Nephron progenitor cell (in vitro differentiated cells): ENCODE results near the gene PARD3B.

Source experiments
- DNase-seq: peaks from one replicate; pipeline ENCODE4 v3.0.0; 2021
- H3K27ac Mint-ChIP-seq: 2 replicates; pipeline ENCODE4 v1.8.0; 2021; ENCODE audit warnings: mild to moderate bottlenecking, moderate library complexity, mixed read lengths
- H3K27me3 Mint-ChIP-seq: 2 replicates; pipeline ENCODE4 v1.8.0; 2021; ENCODE audit warnings: mild to moderate bottlenecking, low read depth, mixed read lengths; ENCODE audit not compliant: poor library complexity
- H3K36me3 Mint-ChIP-seq: 2 replicates; pipeline ENCODE4 v1.8.0; 2021; ENCODE audit warnings: low read depth, mixed read lengths
- H3K4me1 Mint-ChIP-seq: 2 replicates; pipeline ENCODE4 v1.8.0; 2021; ENCODE audit warnings: mixed read lengths
- H3K4me3 Mint-ChIP-seq: 2 replicates; pipeline ENCODE4 v1.8.0; 2021; ENCODE audit warnings: mild to moderate bottlenecking, moderate library complexity, mixed read lengths
- H3K9me3 Mint-ChIP-seq: 2 replicates; pipeline ENCODE4 v1.8.0; 2021; ENCODE audit warnings: mild to moderate bottlenecking, moderate library complexity, mixed read lengths
- CTCF ChIP-seq: fragments of 200-600 bp; sonication (generic); IDR thresholded peaks from 2 replicates; pipeline ENCODE4 v1.5.0; 2021; ENCODE audit warnings: antibody characterized with exemption

PARD3B gene

DNA sequence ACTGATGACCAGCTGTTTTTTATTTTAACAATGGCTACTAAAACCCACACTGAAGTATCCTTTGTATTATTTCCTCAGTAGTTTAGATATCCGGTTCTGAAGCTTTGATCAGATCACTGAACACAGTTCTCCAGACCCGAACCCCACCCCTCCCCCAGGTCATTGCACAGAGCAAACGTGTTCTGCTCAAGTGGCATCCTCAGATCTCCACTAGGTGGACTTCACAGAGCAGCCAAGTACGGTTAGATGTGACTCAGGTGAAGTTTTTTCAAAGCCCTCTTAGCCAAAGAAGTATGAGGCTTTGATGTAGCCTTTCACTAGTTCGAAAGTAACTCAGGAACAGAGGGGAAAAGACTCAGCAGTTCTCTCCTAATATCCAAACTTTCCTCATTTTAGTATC lies 994.3 kb downstream of the PARD3B start:
- H3K4me1 Mint-ChIP-seq = peaks cover 42% of the 10 kb centered on the region
- no peak overlapping the region for H3K4me3 Mint-ChIP-seq
- no peak for DNase-seq
- H3K36me3 Mint-ChIP-seq = no peaks in the 10 kb centered on the region
- no peak for TF ChIP-seq CTCF
- H3K9me3 Mint-ChIP-seq = no peaks in the 10 kb centered on the region
- H3K27me3 Mint-ChIP-seq = no peaks in the 10 kb centered on the region
- no peak overlapping the region for H3K27ac Mint-ChIP-seq

DNA sequence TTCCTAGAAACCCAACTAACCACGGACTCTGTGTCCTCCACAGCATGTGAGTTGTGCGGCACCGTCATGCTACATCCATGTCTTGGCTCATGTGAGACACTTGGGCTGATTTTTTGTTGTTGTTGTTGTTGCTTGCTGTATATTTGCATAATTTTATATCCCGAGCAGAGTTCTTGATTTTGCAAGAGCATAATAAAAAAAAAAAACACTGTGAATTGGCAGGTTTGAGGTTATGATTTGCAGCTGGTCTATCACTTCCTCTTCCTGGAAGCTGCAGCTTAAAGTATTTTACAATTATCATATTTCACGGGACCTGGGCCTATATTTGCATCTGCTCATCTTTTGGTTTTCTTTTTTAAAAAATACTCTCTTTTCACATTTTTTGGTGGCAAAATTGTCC lies 994.8 kb downstream of the PARD3B start:
- no peak for TF ChIP-seq CTCF
- no peaks in the 10 kb centered on the region for H3K27me3 Mint-ChIP-seq
- no peak overlapping the region for H3K4me3 Mint-ChIP-seq
- no peaks in the 10 kb centered on the region for H3K9me3 Mint-ChIP-seq
- H3K36me3 Mint-ChIP-seq = no peaks in the 10 kb centered on the region
- DNase-seq = no peak
- no peak overlapping the region for H3K27ac Mint-ChIP-seq
- H3K4me1 Mint-ChIP-seq = peaks cover 39% of the 10 kb centered on the region

DNA sequence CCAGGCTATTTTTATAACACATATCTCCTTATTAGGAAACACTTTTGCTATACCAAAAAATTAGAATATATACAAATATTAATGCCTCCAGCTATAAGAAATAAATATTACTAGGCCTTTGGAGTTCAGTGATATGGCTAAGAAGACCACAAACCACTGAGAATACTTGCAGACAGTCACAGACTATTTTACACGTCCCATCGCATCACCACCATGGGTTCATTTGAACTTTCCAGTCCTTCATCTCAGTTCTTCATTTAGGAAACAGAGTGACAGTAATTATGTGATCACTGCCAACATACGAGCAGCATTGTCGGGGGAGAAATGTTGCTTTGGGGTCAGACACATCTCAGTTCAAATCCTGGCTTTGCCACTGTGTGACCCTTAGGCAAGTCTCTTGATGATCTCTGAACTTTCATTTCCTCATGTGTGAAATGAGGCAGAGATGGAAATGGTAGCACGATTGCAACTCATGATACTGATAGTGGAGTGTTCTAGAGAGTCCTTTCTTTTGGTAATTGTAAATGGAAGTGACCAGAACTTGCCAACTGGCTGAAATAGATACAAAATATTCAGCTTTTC lies 998.1 kb downstream of the PARD3B start:
- Mint-ChIP-seq H3K4me3 (no peak overlapping the region), H3K9me3 (no peaks in the 10 kb centered on the region), H3K27me3 (no peaks in the 10 kb centered on the region), H3K27ac (no peak overlapping the region), H3K36me3 (no peaks in the 10 kb centered on the region), H3K4me1 (peaks cover 28% of the 10 kb centered on the region)
- TF ChIP-seq CTCF = no peak
- DNase-seq = no peak

DNA sequence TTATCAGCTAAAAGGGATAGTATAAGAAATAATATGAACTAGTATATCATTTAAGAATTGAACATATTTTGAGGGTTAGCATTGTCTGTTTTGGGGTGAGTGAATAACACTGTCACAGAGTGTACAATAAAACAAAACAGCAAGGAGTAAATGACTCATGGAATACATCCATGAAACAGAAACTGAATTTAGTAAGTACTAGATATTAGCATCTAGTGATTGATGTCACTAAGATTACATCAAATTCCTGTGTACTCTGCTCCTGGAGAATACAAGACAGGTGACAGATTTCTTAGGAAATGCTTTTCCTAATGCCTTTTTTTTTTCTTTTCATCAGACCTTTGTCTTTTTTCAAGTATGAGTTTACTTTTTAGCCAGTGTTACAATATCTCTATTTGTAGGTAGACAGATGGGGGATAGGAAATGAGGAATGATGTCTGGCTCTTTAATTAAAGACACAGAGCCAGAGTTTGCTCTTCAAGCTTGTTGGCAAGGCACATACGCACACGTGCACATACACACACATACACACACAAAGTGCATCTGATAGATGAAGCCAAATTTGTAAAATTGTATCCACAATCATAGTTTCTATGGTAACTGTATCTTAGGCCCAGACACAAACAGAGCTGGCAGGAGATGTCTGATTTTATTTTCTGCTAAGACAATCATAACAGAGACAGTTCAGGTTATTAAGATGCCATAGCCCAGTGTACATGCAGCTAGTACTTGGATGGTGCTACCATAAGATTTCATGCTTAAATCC lies 998.8 kb downstream of the PARD3B start:
- no peaks in the 10 kb centered on the region for H3K9me3 Mint-ChIP-seq
- no peak overlapping the region for H3K4me3 Mint-ChIP-seq
- no peak overlapping the region for H3K27ac Mint-ChIP-seq
- H3K36me3 Mint-ChIP-seq = no peaks in the 10 kb centered on the region
- H3K27me3 Mint-ChIP-seq = no peaks in the 10 kb centered on the region
- no peak for TF ChIP-seq CTCF
- no peak for DNase-seq
- H3K4me1 Mint-ChIP-seq = peaks cover 28% of the 10 kb centered on the region

DNA sequence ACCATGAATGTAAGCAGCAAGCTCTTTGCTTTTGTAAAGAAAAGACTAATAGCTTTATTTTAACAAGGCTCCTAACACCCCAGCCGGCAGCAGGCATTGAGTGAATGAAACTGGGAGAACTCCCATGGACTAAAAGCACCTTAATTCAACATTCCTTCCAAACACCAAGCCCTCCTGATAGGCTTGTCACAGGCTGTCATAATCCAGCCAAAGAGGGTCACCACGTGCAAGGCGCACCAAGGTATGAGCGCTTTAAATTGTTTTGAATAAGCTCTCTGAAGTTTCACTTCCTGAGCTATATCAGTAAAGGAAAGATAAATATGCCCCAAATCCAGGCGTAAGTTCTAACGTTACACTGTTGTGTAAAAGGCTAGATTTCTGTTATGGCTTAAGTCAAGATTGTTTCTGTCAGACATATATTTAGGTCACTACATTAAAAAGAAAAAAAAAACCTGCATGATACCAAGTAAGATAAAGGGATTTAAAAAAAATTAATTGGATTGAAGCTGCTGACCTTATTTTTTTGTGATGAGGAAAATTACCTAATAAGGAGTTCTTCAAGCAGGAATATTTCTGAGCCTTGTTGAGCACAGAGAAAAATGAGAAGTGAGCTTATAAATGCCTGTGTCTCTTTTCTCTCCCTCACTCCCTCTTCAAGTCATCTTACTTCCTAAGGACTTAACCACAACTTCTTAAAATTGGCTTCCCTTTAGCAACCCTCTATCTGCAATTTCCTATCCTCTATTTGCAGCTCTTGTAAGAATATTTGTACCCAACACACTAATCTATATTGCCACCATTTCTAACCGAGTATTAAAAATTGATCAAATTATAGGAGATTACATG lies 1000.9 kb downstream of the PARD3B start:
- Mint-ChIP-seq H3K9me3 (no peaks in the 10 kb centered on the region), H3K4me3 (no peak overlapping the region), H3K27ac (no peak overlapping the region), H3K27me3 (no peaks in the 10 kb centered on the region), H3K4me1 (peaks cover 14% of the 10 kb centered on the region), H3K36me3 (no peaks in the 10 kb centered on the region)
- no peak for TF ChIP-seq CTCF
- DNase-seq = no peak
